Trophoblast cell (in vitro differentiated cells and primary cell): ENCODE measurements around the gene S100A8.

Source experiments
- DNase-seq, 2 donors: peaks; one replicate each; pipeline ENCODE4 v3.0.0-alpha.2; 2016
- H2AFZ ChIP-seq: 2 replicates; pipeline ENCODE4 v1.6.1; 2013; ENCODE audit warnings: low read length, moderate library complexity, mild to moderate bottlenecking; ENCODE audit not compliant: insufficient read depth, poor library complexity
- H2AK5ac ChIP-seq: 2 replicates; pipeline ENCODE4 v1.6.1; 2013; ENCODE audit warnings: mild to moderate bottlenecking, low read length
- H2BK120ac ChIP-seq: 2 replicates; pipeline ENCODE4 v1.6.1; 2013; ENCODE audit warnings: low read length, mild to moderate bottlenecking, moderate library complexity; ENCODE audit not compliant: insufficient read depth, poor library complexity
- H2BK12ac ChIP-seq: 2 replicates; pipeline ENCODE4 v1.6.1; 2013; ENCODE audit warnings: mild to moderate bottlenecking, low read length, moderate library complexity
- H2BK5ac ChIP-seq: 2 replicates; pipeline ENCODE4 v1.6.1; 2013; ENCODE audit warnings: low read length, low read depth, moderate library complexity, mild to moderate bottlenecking; ENCODE audit not compliant: poor library complexity
- H3K14ac ChIP-seq: 2 replicates; pipeline ENCODE4 v1.6.1; 2013; ENCODE audit warnings: mild to moderate bottlenecking, low read length
- H3K18ac ChIP-seq: 2 replicates; pipeline ENCODE4 v1.6.1; 2013; ENCODE audit warnings: mild to moderate bottlenecking, low read length
- H3K23ac ChIP-seq: 2 replicates; pipeline ENCODE4 v1.6.1; 2013; ENCODE audit warnings: low read length
- H3K27ac ChIP-seq: 2 replicates; pipeline ENCODE4 v1.5.1; 2013; ENCODE audit warnings: low read depth, mild to moderate bottlenecking, inconsistent platforms, low read length, moderate library complexity
- H3K27me3 ChIP-seq: 2 replicates; pipeline ENCODE4 v1.6.1; 2013; ENCODE audit warnings: inconsistent platforms, mild to moderate bottlenecking, low read length, moderate library complexity; ENCODE audit not compliant: insufficient read depth
- H3K36me3 ChIP-seq, 2 experiments: 1 replicate in 1 of 2; 2 replicates in 1 of 2; pipeline ENCODE4 v1.6.1; 2013; ENCODE audit warnings: low read length in 2 of 2, mild to moderate bottlenecking in 2 of 2, moderate library complexity in 1 of 2; ENCODE audit not compliant: insufficient read depth in 2 of 2, control insufficient read depth in 1 of 2
- H3K4ac ChIP-seq: 2 replicates; pipeline ENCODE4 v1.6.1; 2013; ENCODE audit warnings: low read depth, mild to moderate bottlenecking, low read length, moderate library complexity
- H3K4me1 ChIP-seq, 2 experiments: 1 replicate in 1 of 2; 2 replicates in 1 of 2; pipeline ENCODE4 v1.6.1; 2013; ENCODE audit warnings: low read length in 2 of 2, mild to moderate bottlenecking in 2 of 2, moderate library complexity in 1 of 2; ENCODE audit not compliant: insufficient read depth in 2 of 2, control insufficient read depth in 1 of 2
- H3K4me2 ChIP-seq: 2 replicates; pipeline ENCODE4 v1.6.1; 2013; ENCODE audit warnings: inconsistent platforms, mild to moderate bottlenecking, low read length, moderate library complexity
- H3K4me3 ChIP-seq: 2 replicates; pipeline ENCODE4 v1.5.1; 2013; ENCODE audit warnings: mild to moderate bottlenecking, low read depth, low read length, inconsistent platforms
- H3K79me1 ChIP-seq: one replicate; pipeline ENCODE4 v1.6.1; 2013; ENCODE audit warnings: low read length
- H3K79me2 ChIP-seq: 2 replicates; pipeline ENCODE4 v1.6.1; 2013; ENCODE audit warnings: low read length, mild to moderate bottlenecking; ENCODE audit not compliant: control insufficient read depth, insufficient read depth, poor library complexity
- H3K9ac ChIP-seq: 2 replicates; pipeline ENCODE4 v1.6.1; 2013; ENCODE audit warnings: mild to moderate bottlenecking, low read length
- H3K9me3 ChIP-seq: 2 replicates; pipeline ENCODE4 v1.6.1; 2013; ENCODE audit warnings: low read depth, mild to moderate bottlenecking, control low read depth, inconsistent platforms, low read length; ENCODE audit not compliant: insufficient read depth
- H4K12ac ChIP-seq: 2 replicates; pipeline ENCODE4 v1.6.1; 2013; ENCODE audit warnings: low read depth, mild to moderate bottlenecking, low read length, moderate library complexity
- H4K8ac ChIP-seq: 2 replicates; pipeline ENCODE4 v1.6.1; 2013; ENCODE audit warnings: low read depth, mild to moderate bottlenecking, low read length, moderate library complexity
- H4K91ac ChIP-seq: one replicate; pipeline ENCODE4 v1.6.1; 2013; ENCODE audit warnings: low read depth, mild to moderate bottlenecking, low read length, moderate library complexity
- WGBS: extraction: QIAGEN DNeasy Blood & Tissue Kit; methylation state at CpG from one replicate; pipeline ENCODE4 v1.1.7; 2013; ENCODE audit warnings: missing lambda C conversion rate; ENCODE audit not compliant: insufficient read length, insufficient coverage; ENCODE audit errors: extremely low coverage; 5-methylcytosine and 5-hydroxymethylcytosine counted together

S100A8 gene

GRCh38 chr1:153394391-153394790, 3.5 kb upstream of the S100A8 start:
- Histone ChIP-seq H3K4me2 (no peak overlapping the region), H3K9ac (no peak overlapping the region), H2BK120ac (no peak overlapping the region), H4K8ac (no peak overlapping the region), H3K9me3 (peaks cover 3% of the 10 kb centered on the region), H3K4me1 (no peaks in the 10 kb centered on the region), H2BK5ac (no peak overlapping the region), H3K79me1 (no peaks in the 10 kb centered on the region), H3K79me2 (no peaks in the 10 kb centered on the region), H3K23ac (no peak overlapping the region), H3K27ac (no peak overlapping the region), H3K36me3 (no peaks in the 10 kb centered on the region), H4K91ac (no peak overlapping the region), H2BK12ac (no peak overlapping the region), H2AFZ (no peak overlapping the region), H2AK5ac (no peak overlapping the region), H3K18ac (no peak overlapping the region), H4K12ac (no peak overlapping the region), H3K4me3 (no peak overlapping the region), H3K14ac (no peak overlapping the region), H3K4ac (no peak overlapping the region), H3K27me3 (no peaks in the 10 kb centered on the region)
- no peak for DNase-seq
- whole genome bisulfite sequencing, result no CpG with 5 or more reads among the region's 5 CpGs

DNA sequence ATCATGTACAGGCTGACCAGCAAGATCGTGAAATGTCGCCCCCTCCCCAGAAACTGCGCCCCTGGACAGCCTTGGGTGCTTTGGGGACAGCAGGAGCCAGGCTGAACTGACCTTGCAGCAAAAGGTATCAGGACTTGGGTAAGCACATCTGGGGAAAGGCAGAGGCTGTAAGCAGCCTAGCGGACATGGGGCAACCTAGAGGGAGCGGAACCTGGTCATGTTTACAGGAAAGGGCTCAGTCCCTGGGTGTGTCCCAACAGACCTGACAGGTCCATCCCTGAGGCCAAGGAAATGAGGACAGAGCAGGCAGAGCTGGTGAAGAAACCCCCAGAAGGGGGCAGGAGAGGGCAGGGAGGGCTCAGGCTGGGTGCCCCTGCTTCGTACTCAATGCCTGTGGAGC, 3.1 kb upstream of the S100A8 start:
- Histone ChIP-seq H2AK5ac (no peak overlapping the region), H4K12ac (no peak overlapping the region), H3K18ac (no peak overlapping the region), H4K91ac (no peak overlapping the region), H2BK120ac (no peak overlapping the region), H3K9ac (no peak overlapping the region), H3K4me1 (no peaks in the 10 kb centered on the region), H4K8ac (no peak overlapping the region), H2AFZ (no peak overlapping the region), H3K9me3 (peaks cover 3% of the 10 kb centered on the region), H3K23ac (no peak overlapping the region), H3K36me3 (no peaks in the 10 kb centered on the region), H2BK5ac (no peak overlapping the region), H3K27me3 (no peaks in the 10 kb centered on the region), H3K4ac (no peak overlapping the region), H3K79me1 (no peaks in the 10 kb centered on the region), H3K4me2 (no peak overlapping the region), H2BK12ac (no peak overlapping the region), H3K27ac (no peak overlapping the region), H3K4me3 (no peak overlapping the region), H3K14ac (no peak overlapping the region), H3K79me2 (no peaks in the 10 kb centered on the region)
- DNase-seq, result no peak
- WGBS, result no CpG with 5 or more reads among the region's 6 CpGs

GRCh38 chr1:153392822-153393221, 1.9 kb upstream of the S100A8 start:
- Histone ChIP-seq H3K9ac (no peak overlapping the region), H2AK5ac (no peak overlapping the region), H3K4me2 (no peak overlapping the region), H3K4me1 (no peaks in the 10 kb centered on the region), H2BK120ac (no peak overlapping the region), H4K12ac (no peak overlapping the region), H3K14ac (no peak overlapping the region), H3K23ac (no peak overlapping the region), H3K4ac (no peak overlapping the region), H4K91ac (no peak overlapping the region), H3K18ac (no peak overlapping the region), H2BK5ac (no peak overlapping the region), H2AFZ (no peak overlapping the region), H4K8ac (no peak overlapping the region), H3K4me3 (no peak overlapping the region), H3K36me3 (no peaks in the 10 kb centered on the region), H3K79me1 (no peaks in the 10 kb centered on the region), H3K9me3 (peaks cover 3% of the 10 kb centered on the region), H3K27ac (no peak overlapping the region), H2BK12ac (no peak overlapping the region), H3K79me2 (no peaks in the 10 kb centered on the region), H3K27me3 (no peaks in the 10 kb centered on the region)
- DNase-seq, result no peak
- no CpG with 5 or more reads among the region's 3 CpGs for WGBS

GRCh38 chr1:153392258-153392657, 1.4 kb upstream of the S100A8 start:
- Histone ChIP-seq H3K9ac (no peak overlapping the region), H2AFZ (no peak overlapping the region), H3K4ac (no peak overlapping the region), H2BK120ac (no peak overlapping the region), H3K9me3 (peaks cover 3% of the 10 kb centered on the region), H3K4me1 (no peaks in the 10 kb centered on the region), H3K36me3 (no peaks in the 10 kb centered on the region), H3K4me2 (no peak overlapping the region), H4K91ac (no peak overlapping the region), H3K14ac (no peak overlapping the region), H3K79me1 (no peaks in the 10 kb centered on the region), H4K12ac (no peak overlapping the region), H3K27ac (no peak overlapping the region), H3K18ac (no peak overlapping the region), H2BK12ac (no peak overlapping the region), H2AK5ac (no peak overlapping the region), H2BK5ac (no peak overlapping the region), H4K8ac (no peak overlapping the region), H3K79me2 (no peaks in the 10 kb centered on the region), H3K23ac (no peak overlapping the region), H3K4me3 (no peak overlapping the region), H3K27me3 (no peaks in the 10 kb centered on the region)
- no peak for DNase-seq
- no CpG with 5 or more reads among the region's 3 CpGs for WGBS
